GM21786 (cell line): ENCODE data around the gene MEF2C.
"Not testable (repeated sequence)": the region's sequence is repeated elsewhere in the genome, so short reads cannot be mapped to it uniquely, and the experiment has no call there.

ENCODE experiments used
- ATAC-seq: cut with Tn5 transposase; IDR thresholded peaks from one replicate; pipeline ENCODE4 v1.9.1; 2021; ENCODE audit not compliant: unreplicated experiment

The MEF2C gene

DNA sequence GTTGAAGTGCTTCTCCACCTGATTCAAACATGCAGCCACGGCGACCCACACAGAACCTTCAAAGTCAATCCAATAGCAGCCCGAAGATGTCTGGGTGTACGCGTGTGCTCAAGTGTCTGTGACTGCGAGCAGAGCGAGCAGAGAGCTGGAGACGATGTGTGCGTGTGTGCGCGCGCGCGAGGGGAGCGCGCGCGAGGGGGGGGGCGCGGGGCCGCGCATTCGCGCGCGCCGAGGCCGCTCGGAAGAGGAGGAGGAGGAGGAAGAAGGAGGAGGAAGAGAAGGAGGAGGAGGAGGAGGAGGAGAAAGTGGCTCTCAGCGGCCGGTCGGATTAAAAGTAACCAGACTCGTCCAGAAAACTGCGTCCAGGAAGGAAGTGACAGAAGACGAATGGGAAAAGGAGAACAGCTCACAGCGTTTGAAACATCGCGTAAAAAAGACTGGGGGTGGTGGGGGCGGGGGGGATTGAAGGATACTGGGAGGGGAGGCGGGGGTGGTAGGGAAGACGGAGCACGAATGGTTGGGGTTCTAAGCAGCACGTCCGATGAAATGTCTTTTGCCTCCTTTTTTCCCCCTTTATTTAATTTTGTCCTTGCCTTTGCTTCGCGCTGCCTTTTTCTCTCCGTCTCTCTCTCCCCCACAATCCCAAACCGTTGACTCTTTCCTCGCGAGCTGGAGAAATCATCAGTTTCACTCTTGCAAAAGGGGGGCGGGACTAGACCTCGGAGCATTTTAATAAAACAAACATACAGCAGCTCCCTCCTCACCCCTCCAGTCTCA, at the start of gene MEF2C:
Gene MEF2C (minus strand): TSS at position 126 of the 777 bp plus-strand sequence. CDS start 59,396 bp downstream, outside the sequence.
- ATAC-seq = peak; percentile 20

DNA sequence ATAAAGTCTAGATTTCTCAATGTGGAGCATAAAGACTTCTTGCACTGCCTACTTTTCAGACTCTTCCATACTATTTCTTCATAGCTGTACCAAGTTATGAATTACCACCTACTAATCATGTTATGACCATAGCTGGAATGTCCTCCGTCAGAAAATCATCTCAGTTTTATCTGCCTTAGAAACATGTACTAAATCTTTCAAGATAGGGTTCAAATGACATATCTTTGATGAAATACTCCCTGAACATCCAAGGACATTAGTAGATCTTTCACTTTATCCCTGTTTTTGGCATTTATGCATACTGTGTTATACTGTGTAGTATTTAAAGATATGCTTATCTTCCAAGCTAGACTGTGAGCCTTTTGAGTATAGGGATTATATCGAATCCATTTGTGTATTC, 49.6 kb upstream of the MEF2C start:
- no peak for ATAC-seq

DNA sequence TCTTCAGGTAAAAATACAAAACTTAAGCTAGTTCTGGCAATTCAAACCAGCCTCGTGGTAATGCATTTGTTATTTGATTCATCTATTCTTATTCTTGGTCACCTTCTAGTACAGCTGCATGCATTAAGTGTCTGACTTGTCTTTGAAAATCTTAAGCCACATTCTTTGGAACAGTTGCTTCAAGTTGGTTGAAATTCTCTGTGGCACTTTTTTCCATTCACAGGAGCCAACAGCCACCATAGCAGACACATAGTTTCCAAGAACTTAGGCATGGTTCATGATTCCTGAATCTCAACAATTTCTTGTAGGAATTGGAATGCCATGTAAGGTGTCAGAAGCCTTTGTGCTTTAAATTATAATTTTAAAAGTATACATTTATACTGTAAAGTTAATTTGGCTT, 47.4 kb upstream of the MEF2C start:
- ATAC-seq = no peak

DNA sequence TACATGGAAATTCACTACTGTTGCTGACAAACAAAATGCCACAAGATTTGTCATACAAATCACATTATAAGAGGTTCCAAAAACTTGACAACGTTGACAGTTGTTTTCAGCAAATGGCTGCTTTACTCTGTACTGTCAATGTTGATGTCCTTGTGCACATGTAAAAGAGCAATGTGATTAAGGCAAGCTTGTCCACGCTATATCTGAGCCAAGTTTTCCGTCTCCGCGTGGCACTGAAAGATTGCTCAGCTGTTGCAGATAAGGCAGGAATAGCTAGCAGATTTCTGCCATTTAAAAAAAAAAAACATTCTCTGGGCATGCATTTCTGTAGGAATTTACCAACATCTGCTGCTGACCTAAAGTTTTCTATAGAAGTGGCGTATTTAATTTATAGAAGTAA, 46.4 kb upstream of the MEF2C start:
- no peak for ATAC-seq

DNA sequence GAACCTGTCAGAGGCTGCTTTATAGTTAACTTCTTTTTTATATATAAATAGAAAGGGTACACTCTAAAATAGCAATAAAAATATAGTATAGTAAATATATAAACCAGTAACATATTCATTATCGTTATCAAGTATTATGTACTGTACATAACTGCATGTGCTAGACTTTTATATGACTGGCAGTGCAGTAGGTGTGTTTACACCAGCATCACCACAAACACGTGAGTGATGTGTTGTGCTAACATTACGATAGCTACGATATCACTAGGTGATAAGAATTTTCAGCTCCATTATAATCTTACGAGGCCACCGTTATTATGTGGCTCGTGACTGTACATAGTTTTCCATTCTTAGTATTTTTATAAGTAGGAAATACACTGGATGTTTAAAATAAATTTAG, 43.8 kb upstream of the MEF2C start:
- no peak for ATAC-seq

DNA sequence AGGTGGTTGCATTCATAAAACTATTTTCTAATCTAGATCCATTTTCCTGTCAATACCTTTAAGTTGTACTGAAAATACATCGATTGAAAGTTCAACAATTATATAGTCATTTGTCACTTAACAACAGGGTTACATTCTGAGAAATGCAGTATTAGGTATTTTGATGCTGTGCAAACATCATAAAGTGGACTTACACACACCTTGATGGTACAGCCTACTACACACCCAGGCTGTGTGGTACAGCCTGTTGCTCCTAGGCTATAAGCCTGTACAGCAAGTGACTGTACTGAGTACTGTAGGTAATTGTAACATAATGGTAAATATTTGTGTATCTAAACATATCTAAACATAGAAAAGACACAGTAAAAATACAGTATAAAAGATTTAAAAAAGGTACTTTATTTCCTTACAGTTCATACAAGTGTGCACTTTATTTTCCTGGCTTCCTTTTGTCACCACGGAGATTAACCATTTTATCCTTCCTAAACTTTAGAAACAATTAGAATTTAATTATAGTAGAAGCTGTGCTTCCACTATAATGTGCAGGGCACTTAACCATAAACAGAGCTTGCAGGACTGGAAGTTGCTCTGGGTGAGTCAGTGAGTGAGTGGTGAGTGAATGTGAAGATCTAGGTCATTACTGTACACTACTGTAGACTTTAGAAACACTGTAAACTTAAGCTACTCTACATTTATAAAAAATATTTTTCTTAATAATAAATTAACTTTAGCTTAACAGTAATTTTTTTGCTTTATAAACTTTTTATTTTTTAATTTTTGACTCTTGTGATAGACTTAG, 42.9 kb upstream of the MEF2C start:
- no peak for ATAC-seq

DNA sequence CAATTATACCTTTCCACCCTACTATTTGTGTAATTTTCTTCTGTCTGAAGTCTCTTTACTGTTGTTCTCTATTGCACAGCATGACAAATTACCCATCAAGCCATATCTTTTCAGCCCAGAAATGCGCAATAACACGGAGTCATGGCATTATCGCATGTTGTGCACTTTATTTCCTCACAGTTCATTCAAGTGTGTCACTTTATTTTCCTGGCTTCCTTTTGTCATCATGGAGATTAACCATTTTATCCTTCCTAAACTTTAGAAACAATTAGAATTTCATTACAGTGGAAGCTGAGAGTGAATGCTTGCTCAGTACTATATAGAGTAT, 41.3 kb upstream of the MEF2C start:
- no peak for ATAC-seq

DNA sequence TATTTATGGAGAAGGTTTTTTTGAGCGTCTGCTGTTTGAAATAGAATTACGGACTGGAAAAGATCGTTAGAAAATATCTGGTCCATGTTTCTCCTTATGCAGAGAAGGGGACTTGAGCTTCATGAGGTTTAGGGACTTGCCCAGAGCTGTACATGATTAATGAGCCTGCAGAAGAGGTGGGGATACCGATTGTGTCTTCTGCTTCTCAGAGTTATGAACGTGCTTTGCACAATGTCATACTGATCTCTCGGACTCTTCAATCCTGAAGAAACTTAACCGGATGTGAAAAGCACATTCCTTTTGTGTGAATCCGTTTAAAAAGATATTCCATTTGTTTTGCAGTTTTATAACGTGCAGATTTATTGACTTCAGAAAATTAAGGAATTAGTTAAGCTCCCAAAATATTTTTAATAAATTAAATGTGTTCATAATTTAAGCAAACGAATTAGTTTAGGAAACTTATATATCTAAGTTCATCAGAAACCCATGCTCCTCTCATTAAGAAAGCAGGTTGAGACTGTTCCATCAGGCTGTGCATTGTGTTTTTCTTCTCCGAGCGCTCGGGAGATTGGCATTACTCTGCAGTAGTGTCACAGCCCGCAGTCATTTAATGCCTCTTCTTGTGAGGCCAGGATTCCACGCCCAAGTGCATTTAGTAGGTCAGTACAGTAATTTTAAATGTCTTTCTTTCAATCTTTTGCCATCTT, 40.8 kb upstream of the MEF2C start:
- no peak for ATAC-seq

DNA sequence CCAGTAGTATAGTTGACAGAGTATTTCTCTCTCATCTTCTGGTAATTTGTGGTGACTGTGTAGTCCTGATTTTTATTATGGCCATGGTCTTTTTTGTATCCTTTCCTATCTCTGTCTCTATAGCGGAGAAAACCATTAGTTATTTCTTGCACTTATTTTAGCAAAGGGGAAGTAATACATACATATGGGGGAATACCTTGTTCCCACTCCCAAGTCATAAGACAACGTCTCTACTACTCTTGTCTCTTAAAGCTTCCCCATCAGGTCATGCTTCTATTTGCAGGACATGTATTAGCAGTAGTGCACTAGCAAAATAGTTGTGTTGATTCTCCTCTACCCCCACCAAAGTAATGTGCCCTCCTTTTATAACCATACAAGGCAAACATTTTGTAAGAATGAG, 29.8 kb upstream of the MEF2C start:
- not testable (repeated sequence) for ATAC-seq

DNA sequence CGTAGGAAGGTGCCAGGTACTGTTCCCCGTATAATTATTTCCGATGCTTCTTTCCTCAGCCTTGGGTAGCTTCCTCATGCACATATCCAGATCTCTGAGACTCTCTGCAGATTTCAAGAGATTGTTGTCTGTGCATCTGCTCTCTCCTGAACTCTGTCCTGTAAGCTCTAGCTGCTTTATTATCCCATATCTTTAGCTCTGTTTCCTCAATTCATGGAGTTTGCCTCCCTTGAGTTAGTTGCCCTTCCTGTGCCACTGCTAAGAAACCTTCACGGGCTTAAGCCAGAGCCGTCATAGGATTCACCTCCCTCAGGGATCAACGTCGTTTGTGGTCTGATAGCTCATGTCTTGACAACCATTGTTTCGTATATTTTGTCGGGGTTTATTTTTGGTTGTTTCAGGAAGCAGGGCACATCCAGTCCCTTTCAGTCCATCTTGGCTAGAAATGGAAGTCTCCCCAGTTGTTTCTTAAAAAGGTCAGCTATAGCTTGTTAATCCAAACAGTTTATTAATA, 28.1 kb upstream of the MEF2C start:
- not testable (repeated sequence) for ATAC-seq

DNA sequence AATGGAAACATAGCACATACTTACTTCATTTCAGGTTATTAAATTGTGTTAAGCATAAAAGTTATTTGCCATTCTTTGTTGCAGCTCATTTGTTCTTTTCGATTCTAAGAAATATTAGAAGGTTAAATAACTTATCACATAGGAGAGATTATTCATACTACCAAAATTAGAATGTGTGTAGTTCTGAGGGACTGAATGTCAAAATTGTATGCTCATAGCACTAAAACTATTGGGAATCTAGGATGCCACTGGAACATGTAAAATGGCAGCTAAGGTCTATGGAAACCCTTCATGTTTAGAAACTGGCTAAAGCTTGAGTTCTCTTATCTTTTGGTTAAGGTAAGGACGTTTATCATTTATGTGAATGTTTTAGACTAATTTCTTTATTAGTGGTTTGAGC, 21.5 kb upstream of the MEF2C start:
- ATAC-seq = not testable (repeated sequence)

DNA sequence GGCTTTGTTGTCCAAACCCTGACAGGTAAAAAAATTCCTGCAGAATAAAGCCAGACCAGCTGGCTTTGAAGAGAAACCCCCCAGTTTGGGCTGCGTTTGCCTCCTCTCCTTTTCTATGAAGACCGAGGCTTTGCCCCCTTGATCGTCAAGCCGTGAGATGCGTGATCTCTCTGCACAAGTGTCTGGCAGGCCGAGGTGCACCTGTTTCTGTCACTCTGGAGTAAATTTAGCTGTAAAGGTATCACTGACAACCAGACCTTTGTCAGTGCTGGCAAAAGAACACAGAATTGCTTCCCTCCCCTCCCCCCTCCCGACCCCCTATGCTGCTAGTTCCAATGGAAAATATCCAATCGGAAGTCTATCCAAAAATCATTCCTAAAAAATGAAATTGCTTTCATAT, 21.0 kb upstream of the MEF2C start:
- not testable (repeated sequence) for ATAC-seq

DNA sequence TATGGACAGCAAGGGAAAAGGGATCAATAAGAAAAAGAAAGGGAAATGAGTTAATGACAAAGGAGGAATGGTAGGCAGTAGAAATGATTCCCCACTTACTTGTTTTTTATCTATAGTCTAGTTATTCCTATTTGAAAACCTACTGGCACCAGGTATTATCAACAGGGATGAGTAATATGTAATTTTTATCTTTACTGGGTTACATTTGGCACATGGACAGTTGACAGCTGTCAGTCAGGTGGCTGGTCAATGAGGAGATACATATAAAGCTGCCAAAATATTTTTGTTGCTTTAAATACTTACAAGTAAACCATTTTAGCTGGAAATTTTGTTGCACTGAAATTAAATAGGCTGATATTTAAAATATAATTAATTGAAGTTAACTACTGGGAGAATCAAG, 18.1 kb upstream of the MEF2C start:
- not testable (repeated sequence) for ATAC-seq

DNA sequence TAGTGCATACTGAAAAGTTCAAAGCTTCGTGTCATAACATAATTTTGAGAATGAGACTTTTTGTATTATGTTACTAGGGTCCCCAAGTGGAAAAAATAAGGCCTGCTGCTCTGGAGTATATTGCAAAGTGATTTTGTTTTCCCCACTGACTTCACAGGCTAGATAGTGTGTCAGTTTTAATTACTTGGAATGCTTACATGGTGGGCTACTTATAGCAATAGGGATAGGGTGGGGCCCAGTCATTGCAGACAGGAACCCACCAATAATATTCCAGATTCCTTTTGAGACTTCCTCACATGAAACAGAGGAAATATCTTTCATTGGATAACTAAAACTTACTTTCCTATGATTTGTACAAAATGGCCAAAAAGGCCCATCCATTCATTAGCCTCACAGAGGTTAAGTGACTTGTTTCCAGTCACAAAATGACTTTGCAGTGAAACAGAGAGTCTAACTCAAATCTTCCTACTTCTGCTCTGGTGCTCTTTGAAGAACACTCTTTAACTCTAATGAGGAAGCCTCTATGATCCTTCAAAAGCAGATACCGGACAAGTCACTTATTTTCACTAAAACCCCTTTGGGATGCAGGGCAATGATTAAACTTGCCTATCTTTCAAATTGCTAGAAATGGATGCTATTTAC, 16.2 kb upstream of the MEF2C start:
- ATAC-seq = no peak

DNA sequence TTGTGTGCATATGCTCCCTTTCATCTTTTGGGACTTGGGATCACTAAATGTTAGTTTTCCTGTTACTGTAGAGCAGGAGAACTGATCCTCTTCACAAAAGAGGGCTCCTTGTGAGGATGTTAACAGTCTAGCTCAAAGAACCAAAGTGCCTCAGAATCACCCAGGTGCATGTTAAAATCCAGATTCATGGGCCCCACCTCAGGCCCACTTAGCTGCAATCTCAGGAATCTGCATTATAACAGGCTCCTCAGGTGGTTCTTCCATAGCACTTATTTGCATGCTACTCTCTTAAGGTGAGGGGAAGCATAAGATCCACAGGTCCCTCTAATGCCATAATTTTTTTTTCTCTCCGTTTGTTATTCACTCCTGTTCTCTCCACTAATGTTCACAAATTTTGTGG, 14.8 kb upstream of the MEF2C start:
- no peak for ATAC-seq

DNA sequence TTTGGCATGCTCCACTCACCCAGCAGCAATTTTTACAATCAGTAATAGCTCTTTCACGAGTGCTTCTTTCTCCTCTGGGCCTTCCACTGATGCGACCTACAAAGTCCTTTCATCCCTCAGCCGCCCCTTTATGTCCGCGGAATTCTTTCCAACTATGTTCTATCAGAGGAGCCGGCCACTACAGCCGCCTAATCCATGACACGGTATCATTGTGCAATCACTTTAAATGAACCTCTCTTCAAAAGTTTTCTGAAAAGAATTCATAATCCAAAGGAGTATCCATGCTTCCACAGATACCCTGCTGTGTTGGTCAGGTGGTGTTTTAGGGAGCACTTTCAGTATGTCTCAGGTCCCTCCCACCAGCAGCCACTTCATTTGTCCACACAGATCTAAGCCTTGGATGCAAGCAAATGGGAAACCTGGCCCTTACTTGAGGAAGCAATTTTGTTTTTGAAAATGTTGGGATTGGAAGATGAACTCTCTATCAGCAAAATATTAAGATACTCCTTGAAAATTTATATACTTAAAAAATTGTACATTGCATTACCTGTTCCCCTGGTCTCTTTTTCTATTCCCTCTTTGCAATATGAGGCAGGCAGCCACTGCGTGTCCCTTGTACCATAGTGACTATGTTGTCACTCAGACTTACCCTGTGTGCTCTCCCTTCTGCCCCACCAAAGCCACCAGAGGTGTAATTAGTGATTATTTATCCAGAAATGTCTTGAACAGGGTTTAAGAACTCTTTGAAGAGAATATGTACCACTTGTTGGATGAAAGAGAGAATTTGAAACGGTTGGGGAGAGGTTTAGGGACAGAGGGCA, 12.9 kb upstream of the MEF2C start:
- no peak for ATAC-seq

DNA sequence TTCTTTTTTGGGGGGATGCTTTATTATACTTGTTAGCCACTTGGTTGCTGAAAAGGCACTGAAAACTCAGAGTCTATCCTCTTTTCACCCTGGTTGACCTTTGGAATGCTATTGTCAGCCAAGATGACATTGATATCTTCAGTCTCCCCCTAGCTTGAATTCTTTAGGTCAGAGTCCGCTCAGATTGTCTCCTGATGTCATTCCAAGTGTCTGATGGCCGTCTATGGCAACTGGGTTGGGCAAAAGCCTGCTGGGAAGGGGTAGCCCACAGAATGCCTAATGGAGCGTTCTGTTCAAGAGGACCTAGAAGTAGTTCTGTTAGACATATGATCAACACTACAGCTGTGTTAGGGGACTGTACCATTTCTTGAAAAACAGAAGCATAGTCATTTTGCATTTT, 9.7 kb upstream of the MEF2C start:
- no peak for ATAC-seq

DNA sequence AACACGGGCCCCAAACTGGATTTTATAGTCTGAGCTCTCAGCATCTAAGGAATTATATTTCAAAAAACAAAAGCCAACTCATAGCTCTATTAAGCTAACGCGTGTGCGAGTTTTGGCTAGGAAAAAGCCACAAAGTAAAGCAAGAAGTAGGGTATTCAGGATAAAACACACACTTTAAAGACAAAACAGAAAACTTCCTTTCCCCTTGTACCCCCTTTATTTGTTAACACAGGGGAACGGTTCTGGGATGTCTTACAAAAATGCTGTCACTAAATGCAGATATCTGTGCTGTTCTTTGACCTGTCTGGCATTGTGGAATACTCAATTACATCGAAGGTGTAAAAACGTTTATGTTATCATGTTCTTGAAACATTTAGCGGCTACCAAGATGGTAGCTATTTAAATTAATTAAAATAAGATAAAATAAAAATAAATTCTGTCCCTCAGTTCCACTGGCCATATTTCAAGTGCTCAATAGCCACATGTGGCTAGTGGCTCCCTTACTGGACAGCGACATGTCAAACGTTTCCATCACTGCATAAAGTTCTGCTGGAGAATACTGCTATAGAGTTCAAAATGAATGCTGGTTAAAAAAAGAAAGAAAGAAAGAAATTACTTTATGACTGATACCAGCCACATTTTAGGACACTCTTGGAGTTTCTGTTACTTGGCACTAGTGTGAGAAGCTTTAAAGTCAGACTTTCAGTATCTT, 7.2 kb upstream of the MEF2C start:
- no peak for ATAC-seq

DNA sequence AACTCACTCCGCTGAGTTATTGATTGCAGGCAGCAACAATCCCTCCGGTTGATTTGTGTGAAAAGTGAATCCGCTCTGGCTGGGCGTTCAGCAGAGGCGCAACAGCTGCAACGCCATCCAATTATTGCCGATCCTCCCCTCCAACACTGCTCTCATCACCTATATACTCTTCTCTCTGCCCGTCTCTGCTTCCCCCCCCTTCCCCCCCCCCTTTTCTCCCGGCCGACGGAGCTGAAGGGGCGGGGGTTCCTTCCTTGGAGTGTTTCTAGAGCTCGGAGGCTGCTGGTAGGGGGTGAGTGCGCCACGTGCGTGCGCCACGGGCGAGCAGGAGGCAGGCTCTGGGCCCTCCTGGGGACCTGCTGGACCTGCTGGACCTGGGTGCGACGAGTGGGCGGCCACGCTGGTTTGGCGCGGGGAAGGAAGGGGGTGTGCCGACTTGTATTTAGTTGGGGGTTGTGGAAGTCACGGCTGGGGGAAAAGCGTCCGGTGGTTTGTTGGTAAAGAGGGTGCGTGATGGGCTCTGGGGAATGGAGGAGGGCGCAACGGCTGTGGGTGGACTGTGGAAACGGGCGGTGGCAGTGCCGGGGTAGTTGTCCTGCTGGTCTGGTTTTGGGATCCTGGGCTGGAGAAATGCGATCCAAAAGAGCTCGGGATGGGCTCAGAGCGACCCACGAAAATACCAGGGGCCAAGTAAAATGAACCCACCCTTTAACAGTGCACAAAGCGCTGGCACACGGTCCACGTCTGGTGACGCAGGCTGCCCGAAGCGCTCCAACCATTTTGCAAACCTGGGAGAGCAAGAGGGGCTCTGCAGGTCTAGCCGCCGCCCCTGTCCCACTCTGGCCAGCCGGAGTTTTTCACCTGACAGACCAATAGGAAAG, 6.4 kb upstream of the MEF2C start:
- ATAC-seq = peak; percentile 30
